Cardiac muscle cell (in vitro differentiated cells and primary cell): ENCODE measurements around the gene ADAMTS18. TPM values are rescaled to one million over a fixed set of nuclear protein-coding genes. Genes with fewer than 3 reads are reported as not detected.

Experiments used
- DNase-seq, 2 donors: peaks; one replicate each; pipeline versions ENCODE4 v3.0.0 to v3.0.0-alpha.2; 2010 to 2017; ENCODE audit warnings: low read depth in 1 of 2, low spot score in 1 of 2
- H3K27ac ChIP-seq: fragments of 200-600 bp; sonication (generic); 2 replicates; pipeline ENCODE4 v1.5.1; 2016
- H3K27me3 ChIP-seq: fragments of 200-600 bp; sonication (generic); 2 replicates; pipeline ENCODE4 v1.6.0; 2016; ENCODE audit warnings: control low read depth
- H3K36me3 ChIP-seq: fragments of 200-600 bp; sonication (generic); 2 replicates; pipeline ENCODE4 v1.5.1; 2016; ENCODE audit warnings: control low read depth
- H3K4me1 ChIP-seq: fragments of 200-600 bp; sonication (generic); 2 replicates; pipeline ENCODE4 v1.8.1; 2017; ENCODE audit warnings: low read depth, mild to moderate bottlenecking, mixed run types
- H3K4me3 ChIP-seq: fragments of 200-600 bp; sonication (generic); 2 replicates; pipeline ENCODE4 v1.5.1; 2016; ENCODE audit warnings: mild to moderate bottlenecking
- H3K9me3 ChIP-seq: fragments of 200-600 bp; sonication (generic); 2 replicates; pipeline ENCODE4 v1.5.1; 2017; ENCODE audit warnings: low read depth, mild to moderate bottlenecking, control low read depth
- CTCF ChIP-seq: IDR thresholded peaks from 2 replicates; pipeline ENCODE4 v1.5.1; 2012; ENCODE audit warnings: low read depth, mild to moderate bottlenecking, low read length
- polyA plus RNA-seq: library from polyadenylated mRNA; unstranded; fragments of >200 nt; fragmentation: Nextera tagmentation; extraction: Ambion mirVana; gene quantifications from 2 replicates; pipeline ENCODE4 v1.2.1, GENCODE V29; 2016
- total RNA-seq: library from RNA; depleted of rRNA; stranded (reverse); fragments of >200 nt; gene quantifications from 2 replicates; pipeline ENCODE4 v1.2.3, GENCODE V29; 2016

Gene ADAMTS18
- total and polyA plus RNA-seq, 2 experiments from 2014 or later = 0.06 TPM; not detected in 1

- H3K4me1 ChIP-seq = peaks cover 7% of the 10 kb centered on the region
- H3K36me3 ChIP-seq = no peaks in the 10 kb centered on the region
- no peak overlapping the region for H3K27ac ChIP-seq
- no peak for DNase-seq
- no peak for TF ChIP-seq CTCF
- H3K4me3 ChIP-seq = no peak overlapping the region
- no peaks in the 10 kb centered on the region for H3K9me3 ChIP-seq
- no peaks in the 10 kb centered on the region for H3K27me3 ChIP-seq
Observed at GRCh38 chr16:77394699-77395098, 40.1 kb downstream of the ADAMTS18 start.

GRCh38 chr16:77393955-77394354 is 40.9 kb downstream of the ADAMTS18 start:
- H3K4me3 ChIP-seq = no peak overlapping the region
- no peak for DNase-seq
- H3K27ac ChIP-seq = no peak overlapping the region
- TF ChIP-seq CTCF = no peak
- peaks cover 7% of the 10 kb centered on the region for H3K4me1 ChIP-seq
- H3K9me3 ChIP-seq = no peaks in the 10 kb centered on the region
- no peaks in the 10 kb centered on the region for H3K36me3 ChIP-seq
- H3K27me3 ChIP-seq = no peaks in the 10 kb centered on the region

- Histone ChIP-seq H3K9me3 (no peaks in the 10 kb centered on the region), H3K27me3 (no peaks in the 10 kb centered on the region), H3K4me3 (no peak overlapping the region), H3K4me1 (no peaks in the 10 kb centered on the region), H3K36me3 (no peaks in the 10 kb centered on the region), H3K27ac (no peak overlapping the region)
- no peak for TF ChIP-seq CTCF
- DNase-seq = no peak
Observed at GRCh38 chr16:77387815-77388209, 47.0 kb downstream of the ADAMTS18 start.

GRCh38 chr16:77386831-77387814 is 47.7 kb downstream of the ADAMTS18 start:
- Histone ChIP-seq H3K27me3 (no peaks in the 10 kb centered on the region), H3K4me1 (no peaks in the 10 kb centered on the region), H3K4me3 (no peak overlapping the region), H3K9me3 (no peaks in the 10 kb centered on the region), H3K27ac (no peak overlapping the region), H3K36me3 (no peaks in the 10 kb centered on the region)
- DNase-seq = no peak
- no peak for TF ChIP-seq CTCF

GRCh38 chr16:77385481-77385880 is 49.4 kb downstream of the ADAMTS18 start:
- TF ChIP-seq CTCF = no peak
- no peak overlapping the region for H3K4me3 ChIP-seq
- H3K9me3 ChIP-seq = no peaks in the 10 kb centered on the region
- no peaks in the 10 kb centered on the region for H3K27me3 ChIP-seq
- no peaks in the 10 kb centered on the region for H3K4me1 ChIP-seq
- H3K27ac ChIP-seq = no peak overlapping the region
- no peaks in the 10 kb centered on the region for H3K36me3 ChIP-seq
- DNase-seq = peak in 1 of 2 donors; percentile 4
